ENCODE results near the gene PDXP.
A peak's percentile ranks its signal among the peaks of the same experiment; 100 is the strongest.
"Not testable (repeated sequence)": the region's sequence is repeated elsewhere in the genome, so short reads cannot be mapped to it uniquely, and the experiment has no call there.

The PDXP gene

GRCh38 chr22:37677493-37677974 lies 19.0 kb downstream of the PDXP start:
- H3K27ac Mint-ChIP-seq, result peak overlapping the region; percentile 91
- peaks cover 61% of the 10 kb centered on the region for H3K4me1 Mint-ChIP-seq (ENCODE audit: low read depth)
- intact Hi-C loops (cut with micrococcal nuclease), result loop anchor here (1.0 kb wide), 1 partner anchor 19 kb away; the partner anchor contains the start of gene PDXP
- peaks cover 53% of the 10 kb centered on the region for H3K36me3 Mint-ChIP-seq (ENCODE audit: low read depth)
- H3K27me3 Mint-ChIP-seq, result no peaks in the 10 kb centered on the region
- H3K9me3 Mint-ChIP-seq, result no peaks in the 10 kb centered on the region
- H3K4me3 Mint-ChIP-seq, result peak overlapping the region; percentile 96

- Mint-ChIP-seq H3K4me3 (no peak overlapping the region), H3K4me1 (ENCODE audit: low read depth) (peaks cover 53% of the 10 kb centered on the region), H3K27me3 (no peaks in the 10 kb centered on the region), H3K27ac (no peak overlapping the region), H3K36me3 (ENCODE audit: low read depth) (peaks cover 53% of the 10 kb centered on the region), H3K9me3 (no peaks in the 10 kb centered on the region)
- intact Hi-C loops (cut with micrococcal nuclease), result no loop called here
Observed at GRCh38 chr22:37678372-37678771, 19.8 kb downstream of the PDXP start.

DNA sequence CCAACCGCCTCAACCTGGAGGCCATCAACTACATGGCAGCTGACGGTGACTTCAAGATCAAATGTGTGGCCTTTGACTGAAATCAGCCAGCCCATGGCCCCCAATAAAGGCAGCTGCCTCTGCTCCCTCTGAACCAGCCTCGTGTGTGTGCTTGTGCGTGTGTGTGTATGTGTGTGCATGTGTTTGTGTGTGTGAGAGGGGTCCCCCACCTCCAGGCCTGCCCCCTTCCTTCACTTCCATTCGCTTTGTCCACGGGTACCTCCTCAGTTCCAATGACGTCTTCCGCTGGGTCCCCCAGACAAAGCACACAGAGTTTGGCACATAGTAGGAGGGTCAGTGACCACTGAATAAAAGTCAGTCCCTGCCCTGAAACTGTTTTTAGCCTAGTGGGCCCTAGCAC lies 21.1 kb downstream of the PDXP start:
- Mint-ChIP-seq H3K27me3 (no peaks in the 10 kb centered on the region), H3K27ac (peak overlapping the region; percentile 16), H3K36me3 (ENCODE audit: low read depth) (peaks cover 53% of the 10 kb centered on the region), H3K4me3 (no peak overlapping the region), H3K9me3 (no peaks in the 10 kb centered on the region), H3K4me1 (ENCODE audit: low read depth) (peaks cover 40% of the 10 kb centered on the region)
- intact Hi-C loops (cut with micrococcal nuclease), result loop anchor here (5.0 kb wide), 2 partner anchors 37 to 57 kb away; no protein-coding TSS in a partner anchor

GRCh38 chr22:37680191-37680851 lies 21.8 kb downstream of the PDXP start:
- no peaks in the 10 kb centered on the region for H3K27me3 Mint-ChIP-seq
- peak overlapping the region; percentile 16 for H3K27ac Mint-ChIP-seq
- no peak overlapping the region for H3K4me3 Mint-ChIP-seq
- H3K4me1 Mint-ChIP-seq (ENCODE audit: low read depth), result peaks cover 33% of the 10 kb centered on the region
- no peaks in the 10 kb centered on the region for H3K9me3 Mint-ChIP-seq
- peaks cover 49% of the 10 kb centered on the region for H3K36me3 Mint-ChIP-seq (ENCODE audit: low read depth)
- intact Hi-C loops (cut with micrococcal nuclease), result loop anchor here (5.0 kb wide), 2 partner anchors 38 to 58 kb away; no protein-coding TSS in a partner anchor

DNA sequence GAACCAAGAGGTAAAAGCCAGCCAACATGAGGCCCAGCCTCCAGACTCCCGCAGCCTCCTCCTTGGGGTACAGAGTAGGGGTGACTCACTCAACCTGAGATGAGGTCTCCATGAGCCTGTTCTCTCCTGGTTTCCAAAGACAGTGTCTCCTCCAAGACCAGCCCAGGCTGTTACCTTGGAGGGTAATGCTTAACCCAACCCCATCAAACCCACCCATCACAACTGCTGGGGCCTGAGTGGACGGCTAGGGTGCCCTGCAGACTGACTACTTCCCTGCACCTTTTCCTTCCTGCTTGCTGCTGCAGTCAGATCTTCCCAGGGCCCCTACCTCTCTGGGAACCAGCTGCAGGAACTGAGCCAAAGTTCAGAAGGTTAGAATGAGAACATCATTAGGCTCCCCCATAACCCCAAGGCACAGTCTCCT lies 22.5 kb downstream of the PDXP start:
- Mint-ChIP-seq H3K36me3 (ENCODE audit: low read depth) (peaks cover 42% of the 10 kb centered on the region), H3K4me1 (ENCODE audit: low read depth) (peaks cover 38% of the 10 kb centered on the region), H3K27ac (no peak overlapping the region), H3K27me3 (no peaks in the 10 kb centered on the region), H3K9me3 (no peaks in the 10 kb centered on the region), H3K4me3 (no peak overlapping the region)
- intact Hi-C loops (cut with micrococcal nuclease), result loop anchor here (5.0 kb wide), 2 partner anchors 39 to 59 kb away; no protein-coding TSS in a partner anchor

GRCh38 chr22:37681556-37682049 lies 23.1 kb downstream of the PDXP start:
- Mint-ChIP-seq H3K4me3 (no peak overlapping the region), H3K9me3 (no peaks in the 10 kb centered on the region), H3K27ac (no peak overlapping the region), H3K36me3 (ENCODE audit: low read depth) (peaks cover 41% of the 10 kb centered on the region), H3K27me3 (no peaks in the 10 kb centered on the region), H3K4me1 (ENCODE audit: low read depth) (peaks cover 38% of the 10 kb centered on the region)
- intact Hi-C loops (cut with micrococcal nuclease), result loop anchor here (5.0 kb wide), 2 partner anchors 39 to 59 kb away; no protein-coding TSS in a partner anchor

DNA sequence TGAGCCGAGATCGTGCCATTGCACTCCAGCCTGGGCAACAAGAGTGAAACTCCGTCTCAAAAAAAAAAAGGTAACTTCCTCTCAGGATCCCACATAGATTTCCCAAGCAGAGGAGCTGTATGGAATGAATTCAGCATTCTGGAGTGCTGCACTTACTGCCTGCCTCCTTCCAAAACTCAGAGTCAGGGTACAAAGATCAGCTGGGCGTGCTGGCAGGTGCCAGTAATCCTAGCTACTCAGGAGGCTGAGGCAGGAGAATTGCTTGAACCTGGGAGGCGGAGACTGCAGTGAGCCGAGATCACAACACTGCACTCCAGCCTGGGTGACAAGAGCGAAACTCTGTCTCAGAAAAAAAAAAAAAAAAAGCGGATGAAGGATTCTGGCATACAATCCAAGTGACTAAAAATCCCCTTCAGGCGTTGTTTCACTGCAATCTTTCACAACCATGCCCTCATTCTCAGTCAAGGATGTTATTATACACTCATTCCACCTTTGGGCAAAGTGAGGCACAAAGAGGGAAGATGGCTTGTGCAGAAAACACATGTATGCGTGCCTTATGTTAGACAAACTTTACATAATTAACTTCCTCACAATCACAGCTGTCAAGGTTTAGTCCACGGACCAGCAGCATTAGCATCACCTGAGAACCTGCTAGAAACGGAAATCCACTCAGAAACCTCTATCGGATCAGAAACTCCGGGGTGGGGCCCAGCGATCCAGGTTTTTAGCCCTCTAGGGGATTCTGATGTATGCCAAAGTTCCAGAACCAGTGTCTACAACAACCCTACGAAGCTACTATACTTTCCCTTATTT lies 26.5 kb downstream of the PDXP start:
- Mint-ChIP-seq H3K4me3 (no peak overlapping the region), H3K27ac (no peak overlapping the region)
- intact Hi-C loops (cut with micrococcal nuclease), result loop anchor here (5.0 kb wide), 2 partner anchors 43 to 63 kb away; no protein-coding TSS in a partner anchor

GRCh38 chr22:37686002-37686982 lies 27.8 kb downstream of the PDXP start, which contains the start of gene NOL12:
Gene NOL12, plus strand, starts transcription at chr22:37686343. Its CDS starts 50 bp downstream, at chr22:37686393.
- Mint-ChIP-seq H3K36me3 (ENCODE audit: low read depth) (peaks cover 48% of the 10 kb centered on the region), H3K27ac (peak within 1 kb of the TSS; percentile 95), H3K4me3 (peak within 1 kb of the TSS; percentile 95), H3K27me3 (no peaks in the 10 kb centered on the region), H3K4me1 (ENCODE audit: low read depth) (peaks cover 37% of the 10 kb centered on the region), H3K9me3 (no peaks in the 10 kb centered on the region)
- intact Hi-C loops (cut with micrococcal nuclease), result no loop called here

More for the DNA sequence above, 26.5 kb downstream of the PDXP start:
- Mint-ChIP-seq H3K27me3 (no peaks in the 10 kb centered on the region), H3K4me1 (ENCODE audit: low read depth) (peaks cover 44% of the 10 kb centered on the region), H3K9me3 (no peaks in the 10 kb centered on the region), H3K36me3 (ENCODE audit: low read depth) (peaks cover 37% of the 10 kb centered on the region)

DNA sequence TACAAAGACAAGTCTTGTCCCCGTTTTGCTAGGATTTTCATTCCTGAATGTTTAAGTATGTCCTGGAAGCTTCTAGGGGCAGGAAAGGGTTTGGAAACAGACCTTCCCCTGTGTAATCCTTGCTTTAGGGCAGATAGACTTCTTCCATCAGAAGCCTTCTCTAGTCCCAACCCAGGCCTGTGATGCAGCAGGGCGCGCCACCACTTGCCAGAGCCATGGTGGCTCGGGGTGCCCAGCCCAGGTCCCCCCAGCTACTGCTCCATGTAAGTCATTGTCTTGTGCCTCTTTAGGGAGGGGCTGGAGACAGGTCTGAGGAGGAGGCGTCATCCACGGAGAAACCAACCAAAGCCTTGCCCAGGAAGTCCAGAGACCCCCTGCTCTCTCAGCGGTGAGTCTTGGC lies 31.9 kb downstream of the PDXP start:
- Mint-ChIP-seq H3K9me3 (no peaks in the 10 kb centered on the region), H3K4me1 (ENCODE audit: low read depth) (peaks cover 31% of the 10 kb centered on the region), H3K27me3 (no peaks in the 10 kb centered on the region), H3K4me3 (no peak overlapping the region), H3K36me3 (ENCODE audit: low read depth) (peaks cover 89% of the 10 kb centered on the region), H3K27ac (no peak overlapping the region)
- intact Hi-C loops (cut with micrococcal nuclease), result no loop called here

- H3K36me3 Mint-ChIP-seq (ENCODE audit: low read depth), result peaks cover 95% of the 10 kb centered on the region
- no peaks in the 10 kb centered on the region for H3K9me3 Mint-ChIP-seq
- no peaks in the 10 kb centered on the region for H3K27me3 Mint-ChIP-seq
- H3K4me3 Mint-ChIP-seq, result no peak overlapping the region
- H3K27ac Mint-ChIP-seq, result no peak overlapping the region
- intact Hi-C loops (cut with micrococcal nuclease), result no loop called here
- peaks cover 31% of the 10 kb centered on the region for H3K4me1 Mint-ChIP-seq (ENCODE audit: low read depth)
Observed at GRCh38 chr22:37690901-37691504, 32.5 kb downstream of the PDXP start.

GRCh38 chr22:37692627-37693285 lies 34.2 kb downstream of the PDXP start:
- H3K4me3 Mint-ChIP-seq, result no peak overlapping the region
- H3K27me3 Mint-ChIP-seq, result peaks cover 3% of the 10 kb centered on the region
- H3K9me3 Mint-ChIP-seq, result no peaks in the 10 kb centered on the region
- peaks cover 28% of the 10 kb centered on the region for H3K4me1 Mint-ChIP-seq (ENCODE audit: low read depth)
- peaks cover 84% of the 10 kb centered on the region for H3K36me3 Mint-ChIP-seq (ENCODE audit: low read depth)
- intact Hi-C loops (cut with micrococcal nuclease), result no loop called here
- no peak overlapping the region for H3K27ac Mint-ChIP-seq

DNA sequence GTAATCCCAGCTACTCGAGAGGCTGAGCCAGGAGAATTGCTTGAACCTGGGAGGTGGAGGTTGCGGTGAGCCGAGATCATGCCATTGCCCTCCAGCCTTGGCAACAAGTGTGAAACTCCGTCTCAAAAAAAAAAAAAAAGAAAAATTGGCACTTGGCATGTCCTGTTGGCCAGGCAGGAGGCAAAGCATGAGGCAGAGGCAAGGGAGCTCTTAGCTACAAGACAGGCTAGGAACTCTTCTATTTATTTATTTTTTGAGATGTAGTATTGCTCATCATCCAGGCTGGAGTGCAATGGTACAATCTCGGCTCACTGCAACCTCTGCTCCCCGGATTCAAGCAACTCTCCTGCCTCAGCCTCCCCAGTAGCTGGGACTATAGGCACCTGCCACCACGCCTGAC lies 35.6 kb downstream of the PDXP start:
- H3K27ac Mint-ChIP-seq; H3K27me3 Mint-ChIP-seq; H3K9me3 Mint-ChIP-seq; H3K4me3 Mint-ChIP-seq; intact Hi-C loops (cut with micrococcal nuclease): not testable (repeated sequence)
- H3K4me1 Mint-ChIP-seq (ENCODE audit: low read depth), result peaks cover 19% of the 10 kb centered on the region
- peaks cover 70% of the 10 kb centered on the region for H3K36me3 Mint-ChIP-seq (ENCODE audit: low read depth)
